Central memory CD8-positive, alpha-beta T cell (primary cell): ENCODE measurements around the gene PAWR.
"Not testable (repeated sequence)": the region's sequence is repeated elsewhere in the genome, so short reads cannot be mapped to it uniquely, and the experiment has no call there.

ENCODE experiments used
- ATAC-seq: fragments of 150-1000 bp; cut with Tn5 transposase; replicated peaks from 2 replicates; pipeline ENCODE4 v1.10.0; 2022; ENCODE audit warnings: mild to moderate bottlenecking, moderate FRiP score, moderate number of reproducible peaks; ENCODE audit not compliant: poor library complexity, severe bottlenecking; ENCODE audit errors: extremely low read depth
- DNase-seq, 2 donors: peaks; one replicate each; pipeline ENCODE4 v3.0.0; 2021; ENCODE audit warnings: low spot score in 2 of 2
- H3K27ac Mint-ChIP-seq: one replicate; pipeline ENCODE4 v1.8.0; 2022; ENCODE audit warnings: low read depth, mild to moderate bottlenecking, moderate library complexity, mixed read lengths
- H3K27me3 Mint-ChIP-seq: one replicate; pipeline ENCODE4 v1.8.0; 2022; ENCODE audit warnings: mixed read lengths
- H3K36me3 Mint-ChIP-seq: one replicate; pipeline ENCODE4 v1.8.0; 2022; ENCODE audit warnings: mild to moderate bottlenecking, moderate library complexity, mixed read lengths; ENCODE audit not compliant: insufficient read depth
- H3K4me1 Mint-ChIP-seq: one replicate; pipeline ENCODE4 v1.8.0; 2022; ENCODE audit warnings: mixed read lengths
- H3K4me3 Mint-ChIP-seq: one replicate; pipeline ENCODE4 v1.8.0; 2022; ENCODE audit warnings: mild to moderate bottlenecking, moderate library complexity, mixed read lengths
- H3K9me3 Mint-ChIP-seq: one replicate; pipeline ENCODE4 v1.8.0; 2022; ENCODE audit warnings: mixed read lengths

PAWR gene

DNA sequence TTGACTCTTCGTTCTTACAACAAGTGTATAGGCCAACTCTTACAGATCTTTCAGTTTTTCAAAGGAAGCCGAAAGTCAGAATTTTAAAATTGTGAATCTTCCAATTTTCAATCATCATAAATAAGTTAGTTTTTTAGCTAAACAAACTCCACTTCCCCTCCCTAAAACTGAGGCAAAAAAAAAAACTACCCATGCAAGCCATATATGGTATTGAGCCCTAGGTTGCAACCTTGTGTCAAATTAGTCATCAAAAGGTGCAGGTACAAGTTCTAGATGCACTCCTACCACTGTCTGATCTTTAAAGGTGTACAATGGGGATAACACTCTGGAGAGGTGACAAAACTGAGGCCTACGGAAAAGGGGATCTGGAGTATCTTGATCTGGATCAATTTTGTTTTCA lies 97.9 kb downstream of the PAWR start:
- Mint-ChIP-seq H3K27me3 (no peaks in the 10 kb centered on the region), H3K4me1 (no peaks in the 10 kb centered on the region), H3K27ac (no peak overlapping the region), H3K4me3 (no peak overlapping the region), H3K9me3 (no peaks in the 10 kb centered on the region), H3K36me3 (no peaks in the 10 kb centered on the region)
- DNase-seq (no peak), ATAC-seq (no peak)

- Mint-ChIP-seq H3K4me3 (no peak overlapping the region), H3K27me3 (no peaks in the 10 kb centered on the region), H3K36me3 (no peaks in the 10 kb centered on the region), H3K4me1 (no peaks in the 10 kb centered on the region), H3K9me3 (no peaks in the 10 kb centered on the region), H3K27ac (no peak overlapping the region)
- no peak for ATAC-seq
- DNase-seq: no peak
Measured at GRCh38 chr12:79591988-79592387, 98.8 kb downstream of the PAWR start.

GRCh38 chr12:79590751-79591150 lies 100.0 kb downstream of the PAWR start:
- no peaks in the 10 kb centered on the region for H3K27me3 Mint-ChIP-seq
- H3K36me3 Mint-ChIP-seq: no peaks in the 10 kb centered on the region
- H3K4me1 Mint-ChIP-seq: no peaks in the 10 kb centered on the region
- no peak for DNase-seq
- no peak overlapping the region for H3K27ac Mint-ChIP-seq
- no peaks in the 10 kb centered on the region for H3K9me3 Mint-ChIP-seq
- ATAC-seq: no peak
- H3K4me3 Mint-ChIP-seq: no peak overlapping the region

DNA sequence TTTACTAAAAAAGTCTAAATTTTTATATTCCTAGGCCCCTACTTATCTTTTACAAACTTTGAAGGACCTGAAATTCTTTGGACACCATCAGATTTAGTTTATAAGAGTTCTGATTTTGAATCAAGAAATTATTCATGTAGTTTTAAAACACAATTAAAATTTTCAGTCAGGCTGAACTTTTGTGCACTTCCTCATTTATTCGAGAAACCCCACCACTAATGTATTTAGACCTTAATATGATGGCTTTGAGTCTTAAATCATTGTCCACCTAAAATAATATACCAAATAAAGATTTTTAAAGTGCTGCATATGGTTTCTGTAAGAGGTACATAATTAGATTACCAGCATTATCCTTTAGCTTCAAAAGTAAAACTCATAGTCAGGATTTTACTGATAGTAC lies 103.4 kb downstream of the PAWR start:
- H3K4me3 Mint-ChIP-seq: no peak overlapping the region
- H3K36me3 Mint-ChIP-seq: no peaks in the 10 kb centered on the region

DNA sequence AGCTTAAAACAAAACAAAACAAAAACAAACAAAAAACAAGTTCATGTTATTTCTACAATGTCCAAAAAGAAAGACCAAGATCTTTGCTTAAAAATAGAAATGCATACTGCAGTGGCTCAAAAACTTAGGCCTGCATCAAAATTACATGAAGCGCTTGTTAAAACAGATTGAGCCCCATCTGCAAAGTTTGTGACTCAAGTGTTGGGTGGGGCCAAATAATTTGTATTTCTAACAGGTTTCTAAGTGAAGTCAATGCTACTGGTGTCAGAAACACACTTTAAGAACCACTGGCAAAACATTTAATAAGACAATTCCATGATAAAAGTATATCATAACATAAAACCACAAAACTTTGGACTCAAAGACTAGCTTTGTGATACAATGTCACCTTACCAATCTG lies 105.6 kb downstream of the PAWR start:
- Mint-ChIP-seq H3K4me3 (no peak overlapping the region), H3K9me3 (peaks cover 5% of the 10 kb centered on the region), H3K27ac (no peak overlapping the region), H3K36me3 (no peaks in the 10 kb centered on the region), H3K4me1 (no peaks in the 10 kb centered on the region), H3K27me3 (no peaks in the 10 kb centered on the region)
- ATAC-seq (no peak), DNase-seq (no peak)

More for the DNA sequence above, 103.4 kb downstream of the PAWR start:
- no peak for ATAC-seq
- Mint-ChIP-seq H3K4me1 (no peaks in the 10 kb centered on the region), H3K27me3 (no peaks in the 10 kb centered on the region), H3K27ac (no peak overlapping the region), H3K9me3 (peaks cover 5% of the 10 kb centered on the region)
- no peak for DNase-seq

DNA sequence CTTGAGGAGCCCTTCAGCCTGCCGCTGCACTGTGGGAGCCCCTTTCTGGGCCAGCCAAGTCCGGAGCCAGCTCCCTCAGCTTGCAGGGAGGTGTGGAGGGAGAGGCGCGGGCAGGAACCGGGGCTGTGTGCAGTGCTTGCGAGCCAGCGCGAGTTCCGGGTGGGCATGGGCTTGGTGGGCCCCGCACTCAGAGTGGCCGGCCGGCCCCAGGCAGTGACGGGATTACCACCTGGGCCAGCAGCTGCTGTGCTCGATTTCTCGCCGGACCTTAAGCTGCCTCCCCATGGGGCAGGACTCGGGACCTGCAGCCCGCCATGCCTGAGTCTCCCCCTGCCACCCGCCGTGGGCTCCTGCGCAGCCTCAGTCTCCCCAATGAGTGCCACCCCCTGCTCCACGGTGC lies 116.9 kb downstream of the PAWR start:
- Mint-ChIP-seq H3K27ac (no peak overlapping the region), H3K4me1 (no peaks in the 10 kb centered on the region), H3K9me3 (peaks cover 26% of the 10 kb centered on the region), H3K36me3 (no peaks in the 10 kb centered on the region), H3K27me3 (no peaks in the 10 kb centered on the region), H3K4me3 (no peak overlapping the region)
- ATAC-seq (no peak), DNase-seq (no peak)

- H3K4me3 Mint-ChIP-seq: no peak overlapping the region
- DNase-seq (no peak), ATAC-seq (no peak)
- H3K4me1 Mint-ChIP-seq: no peaks in the 10 kb centered on the region
- H3K9me3 Mint-ChIP-seq: peaks cover 10% of the 10 kb centered on the region
- no peaks in the 10 kb centered on the region for H3K27me3 Mint-ChIP-seq
- H3K36me3 Mint-ChIP-seq: no peaks in the 10 kb centered on the region
- no peak overlapping the region for H3K27ac Mint-ChIP-seq
Measured at GRCh38 chr12:79569679-79570078, 121.1 kb downstream of the PAWR start.

DNA sequence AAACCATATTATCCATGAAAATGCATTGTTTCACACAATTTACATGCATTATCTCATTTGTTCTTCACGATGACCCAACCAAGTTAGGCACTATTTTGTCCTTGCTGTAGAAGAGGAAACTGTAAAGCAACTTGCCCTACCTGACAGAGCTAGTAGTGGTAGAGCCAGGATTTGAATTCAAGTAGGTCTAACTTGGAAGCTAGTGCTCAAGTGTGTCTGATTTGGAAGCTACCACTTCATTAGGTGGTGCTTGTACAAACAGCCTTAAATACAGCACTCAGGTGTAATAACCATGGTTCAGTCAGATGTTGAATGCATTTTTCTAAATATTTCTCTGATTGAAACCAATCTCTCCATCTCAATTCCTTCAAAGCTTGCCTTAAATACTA lies 123.6 kb downstream of the PAWR start:
- Mint-ChIP-seq H3K4me1 (no peaks in the 10 kb centered on the region), H3K4me3 (no peak overlapping the region), H3K9me3 (no peaks in the 10 kb centered on the region), H3K36me3 (no peaks in the 10 kb centered on the region), H3K27ac (no peak overlapping the region), H3K27me3 (no peaks in the 10 kb centered on the region)
- ATAC-seq: no peak
- no peak for DNase-seq

DNA sequence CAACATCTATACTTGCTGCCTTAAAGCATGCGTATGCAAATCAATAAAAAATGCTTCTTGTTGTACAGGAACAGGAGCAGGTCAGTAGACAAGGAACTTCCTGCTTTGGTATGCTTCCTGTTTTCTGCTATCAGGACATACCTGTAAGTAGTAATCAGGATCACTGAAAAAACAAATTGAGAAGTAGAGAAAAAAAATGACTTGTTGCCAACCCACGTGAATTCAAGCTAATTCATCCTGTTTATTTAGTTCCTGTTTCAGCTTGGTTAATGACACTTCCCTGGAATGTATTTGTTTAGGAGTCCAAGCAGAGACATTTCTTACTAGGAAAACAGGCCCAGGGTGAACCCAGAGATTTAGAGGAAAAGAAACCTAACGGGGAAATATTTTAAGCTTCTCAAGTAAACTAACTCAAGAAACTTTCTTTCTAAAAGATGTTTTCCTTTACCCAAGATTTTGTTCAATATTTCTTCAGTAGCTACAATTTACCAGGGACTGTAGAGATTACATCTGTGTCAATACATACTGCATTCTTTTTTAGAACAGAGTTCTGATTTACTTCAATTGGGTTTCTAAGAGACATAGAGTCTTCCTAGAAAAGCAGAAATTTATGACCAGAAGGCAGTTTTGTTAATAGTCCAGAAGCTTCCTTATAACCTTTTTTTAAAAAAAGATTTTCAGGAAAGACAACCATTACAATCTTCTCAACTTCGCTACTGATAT lies 124.2 kb downstream of the PAWR start:
- Mint-ChIP-seq H3K4me1 (no peaks in the 10 kb centered on the region), H3K36me3 (no peaks in the 10 kb centered on the region), H3K9me3 (no peaks in the 10 kb centered on the region), H3K27ac (no peak overlapping the region), H3K4me3 (no peak overlapping the region), H3K27me3 (no peaks in the 10 kb centered on the region)
- DNase-seq: no peak
- no peak for ATAC-seq

DNA sequence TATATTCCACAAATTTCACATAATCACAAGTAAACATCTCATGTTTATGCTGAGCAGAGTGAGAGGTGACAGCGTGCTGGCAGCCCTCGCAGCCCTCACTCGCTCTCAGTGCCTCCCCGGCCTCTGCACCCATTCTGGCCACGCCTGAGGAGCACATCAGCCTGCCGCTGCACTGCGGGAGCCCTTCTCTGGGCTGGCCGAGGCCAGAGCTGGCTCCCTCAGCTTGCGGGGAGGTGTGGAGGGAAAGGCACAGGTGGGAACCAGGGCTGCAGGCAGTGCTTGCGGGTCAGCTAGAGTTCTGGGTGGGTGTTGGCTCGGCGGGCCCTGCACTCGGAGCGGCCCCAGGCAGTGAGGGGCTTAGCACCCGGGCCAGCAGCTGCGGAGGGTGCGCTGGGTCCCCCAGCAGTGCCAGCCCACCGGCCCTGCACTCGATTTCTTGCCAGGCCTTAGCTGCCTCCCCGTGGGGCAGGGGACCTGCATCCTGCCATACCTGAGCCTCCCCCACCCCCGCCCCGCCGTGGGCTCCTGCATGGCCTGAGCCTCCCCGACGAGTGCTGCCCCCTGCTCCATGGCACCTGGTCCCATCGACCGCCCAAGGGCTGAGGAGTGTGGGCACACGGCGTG lies 125.9 kb downstream of the PAWR start:
- not testable (repeated sequence) for ATAC-seq, DNase-seq, H3K9me3 Mint-ChIP-seq

DNA sequence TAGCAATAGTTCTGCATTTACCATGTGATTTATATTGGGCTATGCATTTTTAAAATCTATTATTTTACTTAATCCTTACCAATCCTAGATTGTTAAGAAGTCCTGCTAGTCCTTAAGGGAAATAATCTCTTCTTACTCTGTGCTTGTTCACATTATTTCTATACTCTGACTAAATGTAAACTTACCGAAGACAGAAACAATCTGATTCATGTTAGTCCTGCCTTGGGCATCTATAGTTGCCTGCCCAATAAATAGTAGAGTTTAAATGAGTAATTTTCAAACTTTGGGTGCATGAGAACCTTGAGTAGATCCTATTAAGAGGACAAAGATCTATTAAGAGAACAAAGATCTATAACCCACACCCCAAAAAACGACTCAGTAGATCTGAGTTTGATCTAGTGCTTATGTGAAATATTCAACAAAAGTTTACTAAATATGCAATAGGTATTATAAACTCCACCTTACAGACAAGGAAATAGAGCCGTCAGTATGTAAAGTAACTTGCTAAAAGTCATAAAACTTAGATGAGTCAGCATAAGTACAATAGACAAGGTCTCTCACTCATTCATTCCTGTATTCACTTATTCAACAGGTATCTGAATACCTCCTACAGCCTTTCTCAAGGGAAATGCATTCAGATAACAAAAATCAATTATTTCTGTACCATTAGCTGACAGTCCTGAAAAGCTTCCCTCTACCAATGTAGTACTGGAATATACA lies 127.6 kb downstream of the PAWR start:
- no peaks in the 10 kb centered on the region for H3K36me3 Mint-ChIP-seq
- ATAC-seq: no peak
- no peaks in the 10 kb centered on the region for H3K27me3 Mint-ChIP-seq
- DNase-seq: no peak
- no peak overlapping the region for H3K27ac Mint-ChIP-seq
- no peak overlapping the region for H3K4me3 Mint-ChIP-seq
- no peaks in the 10 kb centered on the region for H3K9me3 Mint-ChIP-seq
- no peaks in the 10 kb centered on the region for H3K4me1 Mint-ChIP-seq

More for the DNA sequence above, 125.9 kb downstream of the PAWR start:
- H3K36me3 Mint-ChIP-seq, H3K4me1 Mint-ChIP-seq, H3K4me3 Mint-ChIP-seq, H3K27ac Mint-ChIP-seq, H3K27me3 Mint-ChIP-seq: not testable (repeated sequence)

DNA sequence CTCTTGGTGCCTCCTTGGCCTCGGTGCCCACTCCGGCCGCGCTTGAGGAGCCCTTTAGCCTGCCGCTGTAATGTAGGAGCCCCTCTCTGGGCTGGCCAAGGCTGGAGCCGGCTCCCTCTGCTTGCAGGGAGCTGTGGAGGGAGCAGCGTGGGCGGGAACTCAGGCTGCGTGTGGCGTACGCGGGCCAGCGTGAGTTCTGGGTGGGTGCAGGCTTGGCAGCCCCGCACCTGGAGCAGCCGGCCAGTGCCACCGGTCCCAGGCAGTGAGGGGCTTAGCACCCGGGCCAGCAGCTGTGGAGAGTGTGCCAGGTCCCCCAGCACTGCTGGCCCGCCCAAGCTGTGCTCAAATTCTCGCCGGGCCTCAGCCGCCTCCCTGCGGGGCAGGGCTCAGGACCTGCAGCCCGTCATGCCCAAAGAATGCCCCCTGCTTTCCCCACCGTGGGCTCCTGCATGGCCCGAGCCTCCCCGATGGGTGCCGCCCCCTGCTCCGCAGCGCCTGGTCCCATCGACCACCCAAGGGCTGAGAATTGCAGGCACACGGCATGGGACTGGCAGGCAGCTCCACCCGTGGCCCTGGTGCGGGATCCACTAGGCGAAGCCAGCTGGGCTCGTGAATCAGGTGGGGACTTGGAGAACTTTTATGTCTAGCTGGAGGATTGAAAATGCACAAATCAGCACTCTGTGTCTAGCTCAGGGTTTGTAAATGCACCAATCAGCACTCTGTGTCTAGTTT lies 129.2 kb downstream of the PAWR start:
- Mint-ChIP-seq H3K27me3 (no peaks in the 10 kb centered on the region), H3K4me1 (no peaks in the 10 kb centered on the region)
- no peak for ATAC-seq

More for the DNA sequence above, 129.2 kb downstream of the PAWR start:
- no peak for DNase-seq
- no peak overlapping the region for H3K27ac Mint-ChIP-seq
- H3K36me3 Mint-ChIP-seq: no peaks in the 10 kb centered on the region
- no peak overlapping the region for H3K4me3 Mint-ChIP-seq
- no peaks in the 10 kb centered on the region for H3K9me3 Mint-ChIP-seq
